MM.1S (cell line): Measurements from ENCODE around the gene DCAF11.

Source experiments
- EZH2 ChIP-seq: fragments of 300-600 bp; sonication (generic); optimal IDR thresholded peaks from 2 replicates; pipeline ENCODE3; 2017; ENCODE audit warnings: low read depth, mild to moderate bottlenecking, antibody characterized with exemption, low read length, mixed read lengths
- EZH2phosphoT487 ChIP-seq: fragments of 300-600 bp; sonication (generic); IDR thresholded peaks from 2 replicates; pipeline ENCODE4 v1.6.1; 2018; ENCODE audit warnings: antibody characterized with exemption, low read length
- TF ChIP-seq, protein P1 (sequence below): fragments of 300-600 bp; sonication (generic); IDR thresholded peaks from 2 replicates; pipeline ENCODE4 v1.5.1; 2016; ENCODE audit warnings: antibody characterized with exemption, low read length, mixed read lengths

DNA sequence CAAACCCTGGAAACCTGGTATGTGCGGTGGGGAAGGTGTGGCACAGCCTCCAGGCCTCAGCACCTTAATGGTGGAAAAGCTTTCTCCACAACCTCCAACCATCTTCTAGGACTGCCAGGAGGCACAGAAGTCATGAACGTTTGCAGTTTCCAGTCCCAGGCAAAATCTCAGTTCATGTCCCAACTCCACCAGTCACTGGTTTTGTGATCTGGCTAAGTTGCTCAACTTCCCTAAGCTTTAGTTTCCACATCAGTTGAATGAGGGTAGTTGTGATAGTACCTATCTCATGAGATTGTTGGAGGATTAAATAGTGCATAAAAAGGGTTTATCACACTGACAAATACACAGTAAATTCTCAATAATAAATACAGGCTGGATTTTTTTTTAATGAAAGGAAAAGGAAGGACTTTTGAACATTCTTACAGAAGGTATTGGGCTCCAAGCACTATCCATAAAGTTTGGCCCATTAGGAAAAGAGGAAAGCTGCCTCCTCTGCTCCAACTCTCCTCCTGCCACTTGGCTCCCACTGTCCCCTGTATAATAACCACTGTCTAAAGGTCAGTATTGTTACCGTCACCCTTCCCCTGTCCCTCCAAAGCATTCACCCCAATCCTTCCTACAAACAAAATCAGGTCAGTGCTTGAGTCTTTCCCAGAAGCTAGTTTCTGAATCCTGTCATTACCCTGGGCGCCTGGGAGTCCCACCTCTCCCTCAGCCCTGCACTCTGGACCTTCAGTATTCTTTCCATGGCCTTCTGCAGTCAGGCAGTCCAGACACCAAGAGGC, 14.2 kb upstream of the DCAF11 start:
- no peak for TF ChIP-seq EZH2
- TF ChIP-seq, protein P1, sequence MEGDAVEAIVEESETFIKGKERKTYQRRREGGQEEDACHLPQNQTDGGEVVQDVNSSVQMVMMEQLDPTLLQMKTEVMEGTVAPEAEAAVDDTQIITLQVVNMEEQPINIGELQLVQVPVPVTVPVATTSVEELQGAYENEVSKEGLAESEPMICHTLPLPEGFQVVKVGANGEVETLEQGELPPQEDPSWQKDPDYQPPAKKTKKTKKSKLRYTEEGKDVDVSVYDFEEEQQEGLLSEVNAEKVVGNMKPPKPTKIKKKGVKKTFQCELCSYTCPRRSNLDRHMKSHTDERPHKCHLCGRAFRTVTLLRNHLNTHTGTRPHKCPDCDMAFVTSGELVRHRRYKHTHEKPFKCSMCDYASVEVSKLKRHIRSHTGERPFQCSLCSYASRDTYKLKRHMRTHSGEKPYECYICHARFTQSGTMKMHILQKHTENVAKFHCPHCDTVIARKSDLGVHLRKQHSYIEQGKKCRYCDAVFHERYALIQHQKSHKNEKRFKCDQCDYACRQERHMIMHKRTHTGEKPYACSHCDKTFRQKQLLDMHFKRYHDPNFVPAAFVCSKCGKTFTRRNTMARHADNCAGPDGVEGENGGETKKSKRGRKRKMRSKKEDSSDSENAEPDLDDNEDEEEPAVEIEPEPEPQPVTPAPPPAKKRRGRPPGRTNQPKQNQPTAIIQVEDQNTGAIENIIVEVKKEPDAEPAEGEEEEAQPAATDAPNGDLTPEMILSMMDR, result no peak
- no peak for TF ChIP-seq EZH2phosphoT487
